GM19351 (cell line): ENCODE data around the gene MEGF10.

Experiments used
- ATAC-seq: cut with Tn5 transposase; IDR thresholded peaks from one replicate; pipeline ENCODE4 v1.9.1; 2021; ENCODE audit warnings: mild to moderate bottlenecking, moderate library complexity; ENCODE audit not compliant: unreplicated experiment

The MEGF10 gene

GRCh38 chr5:127431977-127432585, 141.5 kb downstream of the MEGF10 start:
- no peak for ATAC-seq

DNA sequence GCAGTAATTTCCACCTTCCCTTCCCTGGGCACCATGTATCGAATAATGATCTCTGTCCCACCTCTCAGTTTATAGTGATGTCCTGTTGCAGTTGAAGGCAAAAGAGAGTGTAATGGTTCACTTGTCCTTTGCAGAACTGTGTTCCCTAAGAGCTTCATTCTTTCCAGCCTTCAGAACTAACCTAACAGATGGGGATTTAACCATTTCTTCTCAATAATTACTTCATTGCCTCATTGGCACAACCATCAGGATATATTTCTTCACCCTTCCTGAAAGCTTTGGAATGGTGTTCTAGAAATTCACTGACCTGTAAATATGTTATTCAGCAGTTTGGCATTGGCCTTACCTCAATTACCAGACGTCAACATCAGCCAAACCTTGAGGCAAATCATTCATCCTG, 142.9 kb downstream of the MEGF10 start:
- no peak for ATAC-seq

DNA sequence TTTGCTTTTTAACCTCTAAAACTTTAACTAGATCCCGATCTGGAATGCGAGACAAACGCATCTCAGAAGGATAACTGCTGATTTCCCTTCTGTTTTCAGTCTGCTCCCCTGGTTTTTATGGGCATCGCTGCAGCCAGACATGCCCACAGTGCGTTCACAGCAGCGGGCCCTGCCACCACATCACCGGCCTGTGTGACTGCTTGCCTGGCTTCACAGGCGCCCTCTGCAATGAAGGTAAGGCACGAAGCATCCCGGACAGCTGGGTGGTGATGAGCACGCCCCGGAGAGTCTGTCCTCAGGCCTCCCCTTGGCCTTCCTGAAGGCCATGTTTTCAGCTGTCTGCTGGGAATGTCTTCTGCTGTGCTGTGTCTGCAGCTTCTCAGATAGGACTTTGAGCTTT, 144.0 kb downstream of the MEGF10 start:
- ATAC-seq: no peak

GRCh38 chr5:127435821-127436220, 145.2 kb downstream of the MEGF10 start:
- no peak for ATAC-seq

DNA sequence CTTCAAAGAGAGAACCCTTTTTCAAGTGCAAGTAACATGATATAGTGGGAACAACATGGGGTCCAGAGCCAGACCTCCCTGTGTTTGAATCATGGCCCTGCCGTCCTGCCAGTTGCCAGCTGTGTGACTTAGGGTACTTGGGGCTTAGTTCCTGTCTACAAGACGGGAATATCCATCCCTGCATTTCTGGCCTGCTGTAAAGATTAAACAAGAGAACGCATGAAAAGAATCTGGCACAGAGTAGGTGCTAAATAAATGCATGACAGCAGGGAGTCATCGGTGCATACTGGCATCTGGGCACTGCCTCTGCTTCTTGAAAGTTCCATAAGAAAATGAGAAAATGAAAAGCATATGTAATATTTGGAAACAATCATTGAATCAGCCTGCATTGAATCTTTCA, 149.0 kb downstream of the MEGF10 start:
- no peak for ATAC-seq

DNA sequence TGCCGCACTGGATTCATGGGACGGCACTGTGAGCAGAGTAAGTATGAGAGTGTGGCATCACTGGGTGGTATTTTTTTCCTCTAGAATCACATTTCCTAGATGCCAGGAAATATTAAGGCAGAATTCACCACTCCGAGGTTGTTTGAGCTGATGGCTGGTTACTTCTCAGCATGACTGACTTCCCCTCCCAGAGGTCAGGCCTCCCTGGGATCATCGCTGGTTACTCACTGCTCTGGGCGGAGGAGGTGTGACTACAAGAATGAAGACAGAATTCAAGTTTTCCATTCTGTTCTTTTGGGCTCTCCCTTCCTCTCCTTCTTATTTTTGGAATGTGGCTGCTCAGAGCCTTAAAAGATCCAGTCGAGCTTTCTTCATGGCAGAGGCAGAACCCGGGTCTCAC, 150.2 kb downstream of the MEGF10 start:
- ATAC-seq: no peak

DNA sequence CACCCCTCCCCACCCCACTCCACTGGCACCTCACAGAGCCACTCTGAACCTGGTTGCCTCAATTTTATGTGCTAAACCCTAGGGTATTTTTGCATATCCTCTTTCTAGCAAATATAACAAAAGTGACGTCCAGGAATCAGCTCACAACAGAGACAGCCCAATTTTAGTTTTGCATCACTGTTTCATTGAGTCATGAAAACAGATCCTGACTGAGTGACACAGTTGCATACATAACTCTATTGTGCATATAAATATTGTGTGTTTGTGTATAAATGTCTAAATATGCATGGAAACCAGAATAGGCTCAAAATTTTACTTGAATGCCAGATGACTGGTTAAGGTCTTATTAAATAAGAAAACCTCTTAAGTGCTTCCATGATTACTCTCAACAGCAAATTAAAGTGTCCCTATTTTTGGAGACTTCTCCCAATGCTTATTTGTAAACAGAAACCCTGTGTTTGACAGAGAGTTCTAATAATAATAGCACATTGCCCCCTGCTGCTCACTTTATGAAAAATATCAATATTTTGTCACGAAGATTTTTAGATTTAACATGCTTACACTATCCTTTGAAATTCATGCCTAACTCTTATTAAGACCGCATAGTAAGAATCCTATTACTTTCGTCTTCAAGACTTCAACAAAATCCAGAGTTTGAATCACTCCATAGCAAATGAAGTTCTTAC, 151.3 kb downstream of the MEGF10 start:
- no peak for ATAC-seq

- ATAC-seq: no peak
These were observed 153.6 kb downstream of the MEGF10 start for GRCh38 chr5:127444171-127444570.

GRCh38 chr5:127445328-127445727, 154.7 kb downstream of the MEGF10 start:
- ATAC-seq: no peak

- ATAC-seq: no peak
These were observed 156.0 kb downstream of the MEGF10 start for GRCh38 chr5:127446626-127447025.

DNA sequence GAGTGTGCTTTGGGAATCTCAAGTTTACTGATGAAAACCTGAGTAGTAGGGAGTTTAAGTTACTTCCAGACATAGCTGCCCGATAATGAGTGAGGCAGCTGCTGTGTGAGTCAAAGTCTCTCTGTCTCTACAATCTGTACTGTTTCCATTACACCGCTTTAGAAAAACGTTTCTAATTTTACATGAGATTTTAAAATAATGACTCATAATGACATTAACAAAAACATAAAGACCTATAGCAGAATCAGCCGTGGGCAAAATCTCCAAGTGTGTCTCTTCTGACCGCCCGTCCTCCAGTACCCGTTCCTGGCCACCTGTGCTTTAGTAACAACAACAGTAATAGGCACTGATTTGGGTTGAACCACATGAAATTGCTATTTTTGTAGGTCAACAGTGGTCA, 157.2 kb downstream of the MEGF10 start:
- no peak for ATAC-seq

- ATAC-seq: no peak
These were observed 159.4 kb downstream of the MEGF10 start for GRCh38 chr5:127450046-127450445.

DNA sequence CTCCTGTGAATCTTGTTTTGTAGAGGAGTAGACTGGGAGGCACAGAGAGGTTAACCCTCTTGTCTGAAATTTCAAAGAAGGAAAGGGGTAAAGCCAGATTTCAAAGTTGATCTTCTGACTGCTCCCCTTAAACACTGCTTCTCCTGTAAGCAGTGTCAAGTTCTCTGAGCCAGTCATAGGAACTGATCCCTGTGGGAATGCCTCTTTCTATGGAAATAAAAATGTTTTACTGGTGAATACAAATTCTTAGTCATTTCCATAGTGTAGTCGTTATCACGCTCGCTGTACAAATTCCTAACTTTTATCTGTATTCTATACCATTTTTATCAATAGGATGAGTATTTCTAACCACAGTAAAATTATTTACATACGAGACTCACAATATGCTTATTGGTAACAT, 160.5 kb downstream of the MEGF10 start:
- no peak for ATAC-seq

DNA sequence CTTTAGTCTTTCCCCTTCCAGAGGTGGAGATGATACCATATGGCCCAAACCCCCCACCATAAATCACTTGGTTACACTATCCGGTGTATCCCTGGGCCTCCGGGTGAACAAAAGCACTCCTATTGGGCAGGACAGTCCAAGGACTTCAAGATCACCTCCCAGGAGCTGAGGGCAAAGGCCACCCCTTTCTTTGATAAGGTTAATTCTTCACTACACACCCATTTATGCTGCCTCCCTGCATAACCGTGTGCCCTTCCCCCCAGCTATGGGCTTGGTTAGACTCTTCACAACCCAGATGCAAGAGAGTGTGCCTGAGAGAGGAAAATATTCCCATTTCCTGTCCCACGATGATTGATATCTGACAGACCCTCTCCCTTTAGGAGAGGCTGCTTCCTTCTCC, 162.0 kb downstream of the MEGF10 start:
- ATAC-seq: no peak

DNA sequence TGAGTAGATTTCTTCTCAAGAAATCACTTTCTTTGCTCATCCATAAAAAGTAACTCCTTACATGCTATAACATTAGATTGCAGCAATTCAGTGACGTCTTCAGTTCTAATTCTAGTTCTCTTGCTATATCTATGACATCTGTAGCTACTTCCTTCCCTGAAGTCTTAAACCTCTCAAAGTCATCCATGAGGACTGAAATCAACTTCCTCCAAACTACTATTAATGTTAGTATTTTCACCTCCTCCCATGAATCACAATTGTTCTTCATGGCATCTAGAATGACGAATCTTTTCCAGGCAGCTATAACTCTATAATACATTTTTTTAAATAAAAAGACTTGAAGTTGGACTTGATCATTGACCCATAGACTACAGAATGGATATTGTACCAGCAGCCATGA, 180.6 kb downstream of the MEGF10 start:
- ATAC-seq: no peak

DNA sequence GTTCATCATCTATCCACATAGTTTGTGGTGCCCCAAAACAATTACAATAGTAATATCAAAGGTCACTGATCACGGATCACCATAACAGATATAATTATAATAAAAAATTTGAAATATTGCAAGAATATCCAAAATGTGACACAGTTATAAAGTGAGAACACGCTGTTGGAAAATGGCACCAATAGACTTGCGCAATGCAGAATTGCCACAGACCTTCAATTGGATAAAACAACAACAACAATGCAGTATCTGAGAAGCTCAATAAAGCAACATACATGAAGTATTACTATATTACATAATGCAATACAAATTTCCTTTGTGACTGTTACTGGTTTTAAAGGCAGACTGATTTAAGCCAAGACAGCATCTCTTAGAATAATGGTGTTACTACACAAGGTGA, 182.1 kb downstream of the MEGF10 start:
- ATAC-seq: no peak

DNA sequence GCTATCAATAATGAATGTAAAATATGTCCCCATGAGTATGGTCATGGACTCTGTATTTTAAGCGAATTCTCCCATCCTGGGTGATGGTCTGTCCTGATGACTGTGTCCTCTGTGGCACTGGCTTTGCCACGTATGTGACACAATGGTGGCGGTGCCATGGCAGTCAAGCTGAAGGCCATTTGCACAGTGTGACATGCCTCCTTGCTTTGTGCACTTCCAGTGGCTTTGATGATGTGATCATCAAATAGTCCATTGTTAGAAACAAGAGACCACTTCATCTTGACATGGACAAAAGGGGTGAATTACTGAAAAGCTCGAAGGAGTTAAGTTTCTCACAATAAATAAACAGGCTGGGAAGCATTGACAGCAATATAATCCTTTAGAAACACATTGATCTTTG, 195.9 kb downstream of the MEGF10 start:
- ATAC-seq: no peak

DNA sequence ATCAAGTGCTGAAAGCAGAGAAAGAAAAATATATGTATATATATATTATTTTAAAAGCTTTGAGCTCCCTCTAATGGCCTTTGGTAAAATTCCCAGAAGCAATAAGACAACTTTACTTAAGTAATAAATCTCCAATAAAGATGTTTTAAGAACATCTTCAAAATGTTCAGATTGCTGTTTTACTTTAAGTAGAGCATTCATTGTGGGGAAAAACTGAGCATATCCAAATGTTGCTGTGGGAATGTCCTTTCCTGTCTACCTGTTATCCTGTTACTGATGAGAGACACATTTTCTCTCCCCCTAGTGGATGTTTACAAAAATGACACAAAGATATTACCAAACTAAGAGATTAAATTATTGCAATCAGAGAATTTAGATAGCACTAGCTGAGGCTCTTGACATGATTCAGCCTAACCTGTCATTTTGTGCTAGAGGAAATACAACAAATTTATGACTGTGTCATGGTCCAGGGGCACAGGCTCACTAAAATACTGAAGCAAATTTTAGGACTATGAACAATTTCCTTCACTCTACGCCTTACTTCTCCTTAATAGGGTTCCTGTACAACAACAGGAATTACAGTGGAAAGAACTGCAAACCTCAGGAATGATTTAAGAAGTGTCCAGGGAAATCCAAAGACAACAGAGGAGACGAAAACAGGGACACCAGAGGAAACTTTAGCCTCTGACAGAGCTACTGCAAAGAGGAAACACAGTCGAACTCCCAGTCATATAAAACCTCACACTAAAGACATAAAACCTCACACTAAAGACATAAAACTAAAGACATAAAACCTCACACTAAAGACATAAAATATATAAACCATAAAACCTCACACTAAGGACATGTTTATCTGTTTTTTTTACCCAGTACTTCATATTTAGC, 202.5 kb downstream of the MEGF10 start:
- peak; percentile 88 for ATAC-seq

GRCh38 chr5:127498548-127498947, 208.0 kb downstream of the MEGF10 start:
- ATAC-seq: no peak

DNA sequence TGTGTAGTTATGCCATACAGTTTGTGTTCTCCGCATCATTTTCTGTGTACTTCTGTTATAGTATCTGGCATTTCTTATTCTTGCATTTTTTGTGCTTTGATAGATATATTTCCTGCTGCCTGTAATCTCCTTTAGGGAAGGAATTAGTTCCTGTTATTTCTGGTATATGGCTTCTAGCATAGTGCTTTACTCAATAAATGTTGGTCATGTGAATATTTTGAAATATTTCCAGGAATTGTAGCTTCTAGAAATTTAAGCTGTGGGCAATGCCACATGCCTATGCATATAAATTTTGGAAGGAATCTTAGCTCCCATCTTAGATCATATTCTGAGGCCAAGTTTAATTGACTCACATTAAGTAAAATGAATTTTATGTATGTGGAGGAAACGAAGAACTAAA, 215.3 kb downstream of the MEGF10 start:
- no peak for ATAC-seq

DNA sequence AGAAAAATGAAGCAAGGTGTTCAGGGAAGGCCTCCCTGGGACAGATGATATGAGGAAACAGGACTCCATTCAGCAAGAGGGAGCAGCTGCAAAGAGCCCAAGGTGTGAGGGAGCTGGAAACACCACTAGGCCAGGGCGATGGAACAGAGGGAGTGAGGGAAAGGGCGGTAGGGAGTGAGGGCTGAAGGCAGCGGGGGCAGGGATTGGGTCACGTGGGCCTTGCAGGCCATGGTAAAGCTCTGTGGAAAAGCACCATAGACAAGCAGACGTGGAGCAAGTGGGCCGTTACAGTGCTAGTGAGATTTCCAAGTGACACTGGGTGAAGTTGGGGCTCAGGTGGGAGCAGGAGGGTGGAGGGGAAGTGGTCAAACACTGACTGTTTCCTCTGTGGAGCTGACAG, 216.0 kb downstream of the MEGF10 start:
- no peak for ATAC-seq
